HG03060 (cell line): ENCODE results near the gene LRRC75A.

Source experiments
- ATAC-seq: cut with Tn5 transposase; IDR thresholded peaks from one replicate; pipeline ENCODE4 v1.9.1; 2021; ENCODE audit warnings: low read depth, moderate number of reproducible peaks; ENCODE audit not compliant: unreplicated experiment

LRRC75A gene

DNA sequence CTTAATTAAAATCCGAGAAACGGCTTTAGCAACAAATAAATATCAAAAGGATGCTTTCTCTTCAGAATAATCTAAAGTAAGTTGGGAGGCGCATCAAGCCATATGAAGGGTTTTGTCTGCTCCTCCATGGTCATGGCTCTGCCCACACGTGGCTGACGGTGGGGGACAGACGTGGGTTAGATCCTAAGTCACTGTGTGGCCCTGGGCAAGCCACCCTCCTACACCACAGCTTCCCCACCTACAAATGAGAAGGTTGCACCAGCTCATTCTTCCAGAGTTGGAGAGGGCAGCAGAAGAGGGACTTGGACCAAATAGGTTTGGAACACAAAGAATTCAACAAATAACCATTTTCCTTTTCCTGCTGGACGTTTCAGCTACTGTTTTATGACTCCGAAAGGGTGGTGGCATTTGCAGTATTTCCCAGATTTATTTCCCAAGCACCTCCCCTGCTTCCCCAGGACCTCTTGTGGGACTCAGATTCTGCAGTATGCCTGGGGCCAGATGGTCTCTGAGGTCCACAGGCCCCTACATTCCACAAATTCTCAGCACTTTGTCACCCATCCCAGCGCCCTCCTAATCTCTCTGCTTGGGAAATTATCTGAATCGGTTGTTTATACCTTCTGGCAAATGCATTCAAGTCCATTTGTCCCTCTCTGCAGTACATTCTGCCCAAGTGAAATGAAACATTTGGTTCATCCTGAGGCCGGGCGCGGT, 17.8 kb downstream of the LRRC75A start:
- no peak for ATAC-seq

DNA sequence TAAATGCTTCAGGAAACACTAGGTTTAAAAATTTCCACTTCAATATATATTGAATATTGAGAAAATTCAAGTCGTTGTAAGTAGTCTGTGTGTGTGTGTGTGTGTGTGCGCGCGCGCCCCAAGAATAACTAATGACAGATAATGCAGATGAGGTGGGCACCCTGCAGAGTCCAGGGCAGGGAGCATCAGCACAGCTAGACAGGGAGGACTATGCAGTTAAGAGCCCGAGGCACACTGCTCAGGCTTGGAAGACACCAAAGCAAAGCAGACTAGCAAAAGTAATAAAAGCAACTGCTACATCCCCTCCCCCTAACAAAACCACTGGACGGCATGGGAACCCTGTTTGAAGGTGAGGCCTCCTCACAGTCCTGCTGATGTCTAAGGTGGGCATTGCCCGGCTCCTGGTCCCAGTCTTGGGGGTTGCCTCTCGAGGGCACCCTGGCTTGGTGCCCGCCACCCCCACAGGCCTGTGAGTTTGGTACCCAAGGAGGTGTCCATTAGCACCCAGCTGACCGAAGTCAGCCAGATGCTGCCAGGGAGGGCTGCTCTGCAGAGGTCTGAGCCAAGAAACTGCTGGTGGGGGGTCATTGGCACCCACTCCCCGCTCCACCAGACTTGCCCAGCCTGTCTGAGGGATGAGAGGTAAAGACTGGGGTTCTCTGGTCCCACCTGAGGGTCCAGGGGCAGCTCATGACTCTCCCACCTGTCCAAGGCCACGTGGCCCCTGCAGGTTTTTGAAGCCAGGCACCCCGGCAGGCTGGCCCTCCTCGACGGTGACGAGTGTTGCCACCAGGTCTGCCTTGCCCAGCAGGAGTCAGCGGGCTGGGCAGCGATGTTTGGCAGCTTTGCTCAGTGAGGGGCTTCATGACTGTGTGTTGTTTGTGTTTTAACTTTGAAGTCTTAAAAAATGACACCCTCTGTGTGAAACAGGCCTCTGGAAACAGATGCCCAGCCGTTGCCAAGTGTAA, 18.7 kb downstream of the LRRC75A start:
- ATAC-seq: no peak

DNA sequence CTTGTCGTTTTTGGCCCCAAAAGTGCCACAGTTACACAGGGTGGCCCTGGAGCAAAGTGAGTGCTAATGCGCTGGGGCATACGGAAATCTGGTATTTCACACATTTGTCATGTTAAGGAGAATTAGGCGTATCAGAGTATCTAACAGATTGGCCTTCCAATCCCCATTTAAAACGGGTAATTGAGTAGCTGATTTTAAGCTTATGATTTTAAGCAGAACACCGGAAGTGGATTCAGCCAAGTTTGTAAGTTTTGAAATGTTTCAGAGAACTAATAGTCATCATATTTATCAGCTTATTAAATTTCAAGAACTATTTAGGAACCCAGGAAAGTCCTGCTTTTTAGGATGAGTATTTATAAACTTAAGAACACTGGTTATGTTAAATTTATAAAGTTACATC, 19.5 kb downstream of the LRRC75A start:
- no peak for ATAC-seq

DNA sequence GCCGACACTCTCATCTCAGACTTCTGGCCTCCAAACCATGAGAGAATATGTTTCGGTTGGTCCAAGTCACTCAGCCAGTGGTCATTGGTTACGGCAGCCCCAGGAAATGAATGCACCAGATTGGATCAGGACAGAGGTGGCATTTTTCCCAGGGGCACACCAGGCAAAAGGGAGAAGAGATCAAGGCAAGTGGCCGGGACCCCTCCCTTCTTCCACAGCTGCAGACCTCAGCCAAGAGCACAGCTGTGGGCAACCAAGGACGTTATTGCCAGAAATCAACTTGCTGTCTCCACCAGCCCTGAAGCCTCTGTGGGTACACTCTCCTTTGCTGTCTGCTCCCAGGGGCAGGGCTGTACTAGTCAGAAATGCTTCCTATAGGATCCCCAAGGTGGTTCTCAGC, 20.7 kb downstream of the LRRC75A start:
- no peak for ATAC-seq

DNA sequence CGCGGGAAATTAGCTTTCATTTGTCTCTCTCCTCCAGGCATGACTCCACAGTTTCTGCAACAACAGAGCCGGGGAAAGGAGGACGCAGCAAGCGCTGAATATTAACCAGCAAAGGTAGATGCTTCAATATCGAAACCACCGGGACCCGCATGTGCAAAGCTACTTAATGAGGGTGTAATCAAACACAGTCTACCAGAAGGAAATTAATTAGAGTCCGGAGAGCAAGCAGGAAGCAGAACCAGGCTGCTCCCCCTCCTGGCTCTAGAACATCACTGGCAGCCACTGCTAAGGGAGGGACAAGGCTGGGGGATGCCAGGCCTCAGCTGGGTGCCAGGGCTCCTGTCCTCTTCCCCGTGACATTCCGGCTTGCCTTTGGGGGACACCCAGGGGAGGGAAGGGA, 21.7 kb downstream of the LRRC75A start:
- ATAC-seq: no peak

DNA sequence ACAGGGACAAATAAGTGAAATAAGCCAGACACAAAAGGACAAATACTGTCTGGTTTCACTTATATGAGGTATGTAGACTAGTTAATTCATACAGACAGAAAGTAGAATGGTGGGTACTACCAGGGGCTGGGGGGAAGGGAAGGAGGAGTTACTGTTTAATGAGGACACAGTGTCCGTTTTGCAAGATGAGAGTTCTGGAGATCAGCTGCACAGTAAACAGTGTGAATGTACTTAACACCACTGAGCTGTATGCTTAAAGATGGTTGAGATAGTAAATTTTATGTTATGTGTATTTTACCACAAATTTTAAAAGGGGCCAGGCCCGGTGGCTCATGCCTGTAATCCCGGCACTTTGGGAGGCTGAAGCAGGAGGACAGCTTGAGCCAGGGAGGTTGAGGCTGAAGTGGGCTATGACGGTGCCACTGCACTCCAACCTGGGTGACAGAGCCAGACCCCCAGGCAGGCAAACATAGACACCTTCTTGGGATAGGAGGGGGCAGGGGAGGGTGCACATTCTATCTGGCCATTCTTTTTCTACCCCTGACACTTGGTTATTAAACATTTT, 23.5 kb downstream of the LRRC75A start:
- no peak for ATAC-seq

DNA sequence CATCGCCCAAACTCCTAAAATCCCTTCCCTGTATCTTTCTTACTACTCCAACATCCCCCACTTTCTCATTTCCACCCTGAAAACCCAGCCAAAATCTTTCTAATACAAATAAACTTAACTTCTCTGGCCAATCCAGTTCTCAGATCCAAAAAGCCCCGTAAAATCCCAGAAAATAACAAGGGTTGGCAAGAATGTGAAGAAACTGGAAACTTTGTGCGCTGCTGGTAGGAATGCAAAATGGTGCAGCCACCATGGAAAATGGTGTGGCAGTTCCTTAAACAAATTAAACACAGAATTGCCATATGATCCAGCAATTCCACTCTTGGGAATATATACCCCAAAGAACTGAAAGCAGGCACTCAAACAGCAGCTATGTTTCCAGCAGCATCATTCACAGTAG, 24.1 kb downstream of the LRRC75A start:
- ATAC-seq: no peak

DNA sequence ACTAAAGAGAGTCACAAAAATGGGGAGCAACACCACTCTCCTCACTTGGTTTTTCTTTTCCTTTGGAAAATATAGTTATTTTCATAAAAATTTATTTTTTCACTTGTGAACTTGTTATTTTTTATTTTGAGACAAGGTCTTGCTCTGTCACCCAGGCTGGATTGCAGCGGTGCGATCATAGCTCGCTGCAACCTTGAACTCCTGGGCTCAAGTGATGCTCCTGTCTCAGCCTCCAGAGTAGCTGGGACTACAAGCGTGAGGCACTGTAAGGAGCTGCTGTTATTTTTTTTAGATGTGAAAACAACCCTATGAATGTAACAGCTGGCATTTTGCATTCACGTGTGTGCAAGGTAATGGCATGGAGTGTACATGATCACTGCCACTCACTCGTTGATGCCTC, 24.9 kb downstream of the LRRC75A start:
- ATAC-seq: no peak

DNA sequence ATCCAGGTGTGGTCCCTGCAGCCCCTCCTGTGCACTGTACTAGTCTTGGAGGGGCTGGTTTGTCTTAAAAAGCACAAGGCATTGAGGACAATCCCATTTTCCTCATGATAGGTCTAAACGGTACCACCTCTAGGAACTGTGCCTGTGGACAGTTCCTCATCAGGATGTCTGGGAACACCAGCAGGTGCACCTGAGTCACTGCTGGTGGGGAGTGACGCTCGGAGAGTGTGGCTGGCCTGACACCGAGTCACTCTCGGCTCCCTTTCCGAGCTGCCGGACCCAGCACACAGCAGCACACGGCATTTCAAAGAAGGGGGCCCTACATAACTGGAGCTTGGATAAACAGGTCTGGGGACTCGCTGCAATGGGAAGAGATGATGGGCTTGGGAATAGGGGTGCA, 25.6 kb downstream of the LRRC75A start:
- ATAC-seq: no peak

DNA sequence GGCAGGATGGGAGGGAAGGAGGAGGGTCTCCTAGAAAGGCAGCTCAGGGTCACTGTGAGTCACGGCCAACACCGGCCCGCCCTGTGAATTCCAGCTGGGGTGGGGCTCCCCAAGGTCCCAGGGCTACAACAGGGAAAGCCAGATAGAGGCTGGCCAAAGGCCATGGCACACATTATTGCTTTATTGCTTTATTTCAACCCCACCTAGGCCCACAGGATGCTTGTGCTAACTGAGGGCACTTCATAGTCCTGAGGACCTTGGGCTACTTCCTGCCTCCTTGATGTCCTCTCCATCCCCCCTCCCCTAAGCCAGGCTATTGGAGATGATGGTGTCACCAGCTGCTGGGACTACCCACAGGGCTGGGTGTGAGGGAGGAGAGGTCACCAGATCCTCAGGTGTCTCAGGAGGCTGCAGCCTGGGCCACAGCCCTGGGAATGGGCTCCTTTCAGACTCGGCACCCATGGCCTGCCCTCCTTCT, 26.1 kb downstream of the LRRC75A start:
- no peak for ATAC-seq

DNA sequence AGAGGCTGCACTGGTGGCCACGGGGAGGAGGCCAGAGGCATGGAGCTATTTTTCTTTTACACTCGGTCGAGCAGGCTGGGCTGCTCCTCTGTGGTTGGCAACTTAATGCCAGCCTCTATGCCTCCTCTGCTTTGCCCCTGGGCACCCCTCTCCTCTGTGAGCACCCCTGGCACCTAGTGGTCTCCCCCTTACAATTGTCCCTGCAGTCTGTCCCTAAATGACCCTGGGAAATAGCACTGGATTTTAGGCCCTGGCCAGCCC, 27.0 kb downstream of the LRRC75A start:
- ATAC-seq: no peak

DNA sequence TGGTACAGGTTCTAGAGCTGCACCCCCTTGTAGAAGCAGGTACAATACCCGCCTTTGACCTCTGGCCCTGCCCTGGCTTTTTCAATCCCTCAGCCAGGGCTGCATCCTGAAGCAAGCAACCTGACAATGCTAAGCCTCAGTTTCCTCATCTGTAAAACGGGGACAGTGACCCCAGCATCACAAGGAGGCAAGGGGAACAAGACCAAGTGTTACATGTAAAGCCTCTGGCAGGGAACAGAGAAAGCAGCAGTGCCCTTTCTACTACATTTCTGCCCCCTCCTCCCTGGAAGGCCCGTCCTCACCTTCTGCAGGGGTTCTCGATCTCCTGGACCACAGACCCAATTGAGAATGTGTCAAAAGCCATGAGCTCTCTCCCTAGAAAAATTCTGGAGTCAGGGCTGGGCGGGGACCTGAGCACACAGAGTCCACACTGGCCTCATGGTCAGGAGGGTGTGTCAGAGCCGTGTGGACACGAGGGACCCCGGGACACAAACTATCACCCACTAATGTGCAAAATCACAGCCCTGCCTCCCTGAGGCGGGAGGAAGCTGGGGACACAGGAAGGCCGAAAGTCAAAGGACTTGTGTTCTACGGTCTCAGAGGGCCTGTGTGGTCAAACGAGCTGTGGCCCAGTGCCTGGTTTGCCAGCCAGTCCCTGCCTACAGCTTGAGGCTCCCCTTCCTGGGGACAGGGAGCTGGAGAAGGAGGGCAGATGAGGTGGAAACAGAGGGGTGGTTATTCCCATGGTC, 27.5 kb downstream of the LRRC75A start:
- ATAC-seq: no peak

DNA sequence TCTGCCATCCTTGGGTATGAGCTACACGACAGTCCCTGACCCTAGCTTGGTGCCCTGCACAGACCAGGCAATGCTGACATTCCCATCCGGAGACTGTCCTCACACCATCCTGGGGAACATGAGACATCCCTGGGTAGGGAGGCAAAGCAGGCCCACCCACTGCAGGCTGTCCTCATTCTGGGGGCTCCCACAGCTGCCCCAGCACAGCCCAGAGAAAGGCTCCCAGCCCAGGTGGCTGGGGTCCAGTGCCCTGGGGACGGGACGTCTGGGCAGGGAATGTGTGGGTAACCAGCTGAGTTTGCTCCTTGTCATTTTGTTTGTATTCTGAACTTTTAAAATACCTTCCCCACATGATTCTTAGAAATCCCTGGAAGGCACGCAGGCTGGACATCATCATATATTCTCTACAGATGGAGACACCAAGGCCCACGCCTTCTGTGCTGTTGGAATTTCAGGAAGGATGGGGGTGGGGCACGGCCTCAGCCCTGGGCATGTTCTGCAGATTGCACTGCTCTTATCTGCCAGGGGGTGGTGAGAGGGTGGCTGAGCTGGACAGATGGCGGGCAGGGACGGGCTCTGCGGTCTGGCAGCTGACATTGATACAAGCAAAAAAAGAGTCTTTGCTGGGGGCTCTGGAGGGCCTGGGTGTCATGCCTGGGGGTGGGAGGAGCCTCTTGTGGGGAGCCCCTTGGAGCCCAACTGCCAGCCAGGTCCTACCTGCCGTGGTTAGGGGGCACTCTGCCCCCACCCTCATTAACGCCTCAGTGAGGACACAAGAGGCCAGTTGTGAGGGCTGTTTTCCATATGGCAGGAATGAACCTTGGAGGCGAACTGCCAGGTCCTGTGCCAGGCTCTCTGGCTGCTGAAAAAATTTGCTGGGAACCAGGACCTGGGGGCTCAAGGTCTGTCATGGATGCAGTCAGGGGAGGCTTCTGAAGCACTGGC, 28.4 kb downstream of the LRRC75A start:
- ATAC-seq: no peak

DNA sequence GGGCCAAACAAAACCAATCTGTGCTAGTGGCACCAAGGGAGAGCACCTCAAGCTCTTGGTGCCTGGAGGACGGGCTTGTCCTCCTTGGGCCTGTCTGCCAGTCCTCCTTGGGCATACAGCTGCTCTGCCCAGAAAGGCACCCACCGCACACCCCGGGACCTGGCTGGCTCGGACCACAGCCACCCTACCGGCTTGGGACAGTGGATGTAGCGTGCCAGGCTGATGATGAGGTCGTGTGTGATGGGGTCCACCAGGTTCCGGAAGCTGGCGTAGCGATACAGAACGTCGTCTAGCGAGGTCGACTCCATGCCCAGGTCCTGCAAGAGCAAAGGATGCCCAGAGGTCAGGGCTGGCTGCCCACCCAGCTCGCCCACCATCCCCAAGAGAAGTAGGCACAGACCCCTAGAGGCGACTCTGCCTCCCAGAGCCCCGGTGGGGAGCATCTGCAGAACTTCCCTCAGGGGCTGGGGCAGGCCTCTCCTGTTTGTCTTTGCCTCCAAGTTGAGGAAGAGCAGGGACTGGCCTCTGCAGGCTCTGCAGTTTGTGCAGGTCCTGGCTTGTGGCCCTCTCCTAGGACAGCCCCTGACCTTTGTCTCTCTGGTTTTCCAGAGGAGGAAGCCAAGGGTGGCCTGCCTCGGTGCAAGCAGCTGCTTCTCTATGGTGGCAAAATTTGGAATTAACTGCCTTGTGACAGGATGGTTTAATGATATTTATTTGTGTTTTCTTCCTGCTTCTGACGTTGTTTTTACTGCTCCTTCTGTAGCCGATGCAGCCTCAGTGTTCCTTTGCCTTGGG, 29.7 kb downstream of the LRRC75A start:
- ATAC-seq: no peak

DNA sequence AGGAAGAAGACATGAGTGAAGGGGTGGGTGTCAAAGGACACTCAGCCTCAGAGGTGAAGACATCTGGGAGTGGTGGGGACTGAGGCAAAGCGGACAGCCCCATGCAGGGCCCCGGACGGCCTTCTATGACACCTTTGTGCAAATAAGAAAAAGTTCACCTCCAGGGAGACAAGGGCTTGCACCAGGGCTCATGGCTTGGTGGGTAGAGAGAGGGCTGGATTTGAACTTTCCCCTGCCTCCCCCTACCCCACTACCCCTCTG, 30.5 kb downstream of the LRRC75A start:
- no peak for ATAC-seq

DNA sequence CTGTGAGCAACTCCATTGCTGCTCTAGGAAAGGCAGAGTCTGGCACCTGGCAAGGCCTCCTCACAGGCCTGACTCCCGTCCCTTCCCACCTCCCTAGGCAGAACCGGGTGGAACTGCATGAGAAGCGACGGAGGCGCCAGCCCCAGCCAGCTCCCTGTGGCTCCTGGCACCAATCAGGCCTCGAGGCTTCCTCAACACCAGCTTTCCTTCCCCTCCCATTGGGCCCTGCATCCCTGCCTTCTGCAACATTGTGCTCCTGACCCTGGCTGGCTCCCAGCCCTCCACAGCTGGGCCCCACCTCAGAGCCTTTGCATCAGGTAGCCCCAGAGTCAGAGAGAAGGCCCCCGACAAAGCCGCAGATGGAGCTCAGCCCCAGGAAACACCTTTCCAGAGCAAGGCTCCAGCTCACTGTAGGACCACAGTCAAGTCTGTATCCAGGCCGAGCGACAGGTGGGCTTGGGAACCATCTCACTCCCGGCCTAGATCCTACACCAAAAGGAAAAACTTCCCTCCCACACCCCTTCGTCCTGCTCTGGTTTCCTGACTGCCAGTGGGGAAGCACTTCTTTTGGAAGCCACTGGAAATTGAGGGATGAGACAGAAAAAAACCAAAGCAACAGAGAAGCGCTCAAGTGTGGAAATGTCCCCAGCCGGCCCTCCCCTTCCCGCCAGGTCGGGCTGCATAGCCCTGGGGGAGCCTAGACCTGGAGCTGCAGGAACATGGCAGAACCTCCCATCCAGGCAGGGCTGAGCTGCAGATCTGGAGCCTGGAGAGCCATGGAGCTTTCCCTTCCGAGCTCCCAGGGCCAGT, 31.0 kb downstream of the LRRC75A start:
- ATAC-seq: no peak

DNA sequence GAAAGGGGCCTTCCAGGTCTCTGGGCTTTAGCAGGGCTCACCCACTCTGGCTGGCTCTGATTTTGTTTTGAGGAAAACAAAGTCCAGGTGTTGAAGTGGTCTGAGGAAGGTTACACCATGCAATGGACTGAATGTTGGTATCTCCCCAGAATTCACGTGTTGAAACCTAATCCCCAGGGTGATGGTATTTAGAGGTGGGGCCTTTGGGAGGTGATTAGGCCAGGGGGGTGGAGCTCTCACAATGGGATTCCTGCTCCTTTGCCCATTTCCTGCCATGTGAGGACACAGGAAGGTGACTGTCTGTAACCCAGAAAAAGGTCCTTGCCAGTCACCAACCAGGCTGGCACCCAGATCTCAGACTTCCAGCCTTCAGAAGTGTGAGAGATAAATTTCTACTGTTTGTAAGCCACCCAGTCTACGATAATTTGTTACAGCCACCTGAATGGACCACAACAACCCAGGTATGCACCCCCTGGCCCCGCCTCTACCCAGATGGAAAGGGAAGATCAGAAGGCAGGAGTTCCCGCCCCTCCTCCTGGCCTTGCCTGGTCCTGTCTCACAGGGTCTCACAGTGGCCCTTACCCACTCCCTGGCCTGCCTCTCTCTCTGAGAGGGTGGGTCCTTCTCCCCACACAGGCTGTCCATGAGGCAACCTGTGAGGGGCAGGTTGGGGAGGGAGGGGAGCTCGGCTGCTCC, 32.0 kb downstream of the LRRC75A start:
- no peak for ATAC-seq

DNA sequence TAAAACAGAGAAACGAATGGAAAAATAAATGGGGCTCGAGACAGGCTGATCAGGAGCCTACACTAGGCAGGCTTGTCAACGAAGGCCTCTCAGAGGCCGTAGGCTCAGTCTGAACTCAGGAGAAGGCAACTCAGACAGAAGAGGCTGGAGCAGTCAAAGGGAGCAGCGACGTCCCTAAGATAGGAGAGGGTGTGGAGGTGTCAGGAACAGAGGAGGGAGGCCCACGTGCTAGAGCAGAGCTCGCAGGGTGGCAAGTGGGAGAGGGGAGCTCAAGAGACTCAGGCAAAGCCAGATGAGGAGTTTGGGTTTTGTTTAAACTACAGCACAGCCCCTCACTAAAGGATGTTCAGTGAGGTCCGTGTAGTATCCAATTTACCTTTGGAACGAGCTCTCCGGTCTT, 32.7 kb downstream of the LRRC75A start:
- no peak for ATAC-seq
